SK-N-SH (cell line): Measurements from ENCODE around the gene ZNF253. TPM values are rescaled to one million over a fixed set of nuclear protein-coding genes. Genes with fewer than 3 reads are reported as not detected.
"Not testable (repeated sequence)": the region's sequence is repeated elsewhere in the genome, so short reads cannot be mapped to it uniquely, and the experiment has no call there.

ENCODE experiments used
- CTCF ChIA-PET: fragments of 300-600, 350-600 bp; formaldehyde crosslinking; extraction: SDS; loops from one replicate; lab custom pipeline; 2021; lab: Yijun Ruan, JAX
- POLR2A ChIA-PET: fragments of 350-600 bp; sonication (Branson Sonifier 250); formaldehyde crosslinking; extraction: SDS; loops from one replicate; lab custom pipeline; 2020; ENCODE audit warnings: antibody characterized with exemption, inconsistent platforms; lab: Yijun Ruan, JAX
- DNase-seq: peaks from one replicate; pipeline ENCODE4 v3.0.0; 2012
- H2AFZ ChIP-seq: fragments of 200-600 bp; sonication (generic); 2 replicates; pipeline ENCODE4 v1.8.1; 2016; ENCODE audit warnings: antibody characterized with exemption, mild to moderate bottlenecking, low read depth
- H3F3A ChIP-seq: fragments of 200-600 bp; sonication (generic); replicated peaks from 2 replicates; pipeline ENCODE3; 2016; ENCODE audit warnings: antibody characterized with exemption, mild to moderate bottlenecking; ENCODE audit not compliant: insufficient read depth
- H3K27ac ChIP-seq, 2 experiments: fragments of 200-500 bp in 1 of 2; fragments of 200-600 bp in 1 of 2; sonication (Bioruptor generic) in 1 of 2; sonication (generic), shearing (Covaris generic) in 1 of 2; 2 replicates each; pipeline versions ENCODE4 v1.5.1 to v1.6.1; 2014 to 2016; ENCODE audit warnings: low read depth in 2 of 2, inconsistent platforms in 1 of 2, low read length in 1 of 2, mild to moderate bottlenecking in 1 of 2, mixed read lengths in 1 of 2
- H3K27me3 ChIP-seq: fragments of 200-600 bp; sonication (generic), shearing (Covaris generic); 2 replicates; pipeline ENCODE4 v1.6.1; 2016; ENCODE audit warnings: mixed run types; ENCODE audit not compliant: insufficient read depth
- H3K36me3 ChIP-seq, 2 experiments: fragments of 200-500 bp in 1 of 2; fragments of 200-600 bp in 1 of 2; sonication (Bioruptor generic) in 1 of 2; sonication (generic) in 1 of 2; replicated peaks in 1 of 2; 2 replicates each; pipeline versions ENCODE3 to v1.5.1; 2014 to 2016; ENCODE audit warnings: low read length in 1 of 2, mild to moderate bottlenecking in 1 of 2; ENCODE audit not compliant: insufficient read depth in 2 of 2, control insufficient read depth in 1 of 2
- H3K4me1 ChIP-seq, 2 experiments: fragments of 200-500 bp in 1 of 2; fragments of 200-600 bp in 1 of 2; sonication (Bioruptor generic) in 1 of 2; sonication (generic), shearing (Covaris generic) in 1 of 2; 2 replicates each; pipeline versions ENCODE4 v1.5.1 to v1.6.1; 2014 to 2016; ENCODE audit warnings: low read depth in 1 of 2, low read length in 1 of 2, mixed run types in 1 of 2; ENCODE audit not compliant: insufficient read depth in 2 of 2, control insufficient read depth in 1 of 2
- H3K4me2 ChIP-seq: fragments of 200-600 bp; sonication (generic), shearing (Covaris generic); 2 replicates; pipeline ENCODE4 v1.6.1; 2017; ENCODE audit warnings: mixed run types
- H3K4me3 ChIP-seq, 2 experiments: fragments of 200-500 bp in 1 of 2; fragments of 200-600 bp in 1 of 2; sonication (Bioruptor generic) in 1 of 2; sonication (generic), shearing (Covaris generic) in 1 of 2; 2 replicates each; pipeline versions ENCODE4 v1.5.1 to v1.8.1; 2014 to 2016; ENCODE audit warnings: low read depth in 2 of 2, inconsistent platforms in 1 of 2, low read length in 1 of 2, mild to moderate bottlenecking in 1 of 2, mixed read lengths in 1 of 2, moderate library complexity in 1 of 2
- H3K79me2 ChIP-seq: fragments of 200-600 bp; sonication (generic); 2 replicates; pipeline ENCODE4 v1.8.1; 2017; ENCODE audit warnings: mild to moderate bottlenecking; ENCODE audit not compliant: insufficient read depth
- H3K9ac ChIP-seq: fragments of 200-600 bp; sonication (generic); 2 replicates; pipeline ENCODE4 v1.6.1; 2017; ENCODE audit warnings: mixed run types
- H3K9me2 ChIP-seq: fragments of 200-600 bp; sonication (generic); 2 replicates; pipeline ENCODE4 v1.6.1; 2017; ENCODE audit warnings: mixed run types
- H3K9me3 ChIP-seq: fragments of 200-600 bp; sonication (generic); 2 replicates; pipeline ENCODE4 v1.6.1; 2017; ENCODE audit warnings: mixed run types, mild to moderate bottlenecking, moderate library complexity
- H4K20me1 ChIP-seq: fragments of 200-600 bp; sonication (generic); 2 replicates; pipeline ENCODE4 v1.6.1; 2017; ENCODE audit warnings: mild to moderate bottlenecking, mixed run types; ENCODE audit not compliant: insufficient read depth
- CHD2 ChIP-seq: fragments of 150-350 bp; IDR thresholded peaks from 2 replicates; pipeline ENCODE4 v1.6.1; 2018; ENCODE audit warnings: low read length; ENCODE audit not compliant: partially characterized antibody
- CTCF ChIP-seq: fragments of 200-600 bp; sonication (generic); IDR thresholded peaks from 2 replicates; pipeline ENCODE4 v1.6.1; 2017; ENCODE audit warnings: antibody characterized with exemption, mild to moderate bottlenecking, moderate library complexity
- ELF1 ChIP-seq: IDR thresholded peaks from 2 replicates; pipeline ENCODE4 v1.4.0; 2012
- FOXM1 ChIP-seq: IDR thresholded peaks from 2 replicates; pipeline ENCODE4 v1.4.0; 2012; ENCODE audit warnings: low read depth, mild to moderate bottlenecking
- GABPA ChIP-seq: IDR thresholded peaks from 2 replicates; pipeline ENCODE4 v1.4.0; 2012; ENCODE audit warnings: low read depth, mild to moderate bottlenecking
- MEF2A ChIP-seq: IDR thresholded peaks from 2 replicates; pipeline ENCODE4 v1.4.0; 2012; ENCODE audit warnings: low read depth, borderline replicate concordance
- MXI1 ChIP-seq: IDR thresholded peaks from 2 replicates; pipeline ENCODE4 v1.6.1; 2012; ENCODE audit warnings: mild to moderate bottlenecking, low read depth, low read length, improper control_type of control experiment
- NRF1 ChIP-seq: IDR thresholded peaks from 2 replicates; pipeline ENCODE4 v1.6.1; 2012; ENCODE audit warnings: low read depth, mild to moderate bottlenecking, low read length
- RAD21 ChIP-seq: IDR thresholded peaks from 2 replicates; pipeline ENCODE4 v1.6.1; 2012; ENCODE audit warnings: mild to moderate bottlenecking, low read length
- RCOR1 ChIP-seq: fragments of 150-350 bp; IDR thresholded peaks from 2 replicates; pipeline ENCODE4 v1.6.1; 2017; ENCODE audit warnings: antibody characterized with exemption, low read length
- REST ChIP-seq: IDR thresholded peaks from 2 replicates; pipeline ENCODE4 v1.6.1; 2012; ENCODE audit warnings: mild to moderate bottlenecking, low read depth, low read length, moderate library complexity
- RFX5 ChIP-seq: IDR thresholded peaks from 2 replicates; pipeline ENCODE4 v1.6.1; 2012; ENCODE audit warnings: mild to moderate bottlenecking, improper control_type of control experiment, low read length
- TAF1 ChIP-seq: IDR thresholded peaks from 2 replicates; pipeline ENCODE4 v1.6.1; 2012; ENCODE audit warnings: low read depth, mild to moderate bottlenecking, low read length, moderate library complexity, borderline replicate concordance
- WGBS: methylation state at CpG from one replicate; pipeline ENCODE4 v1.1.6; 2017; ENCODE audit warnings: low lambda C conversion rate; 5-methylcytosine and 5-hydroxymethylcytosine counted together
- polyA plus RNA-seq, 3 experiments: library from polyadenylated mRNA; depleted of rRNA; stranded (reverse); fragments of >200 nt; gene quantifications; 2 replicates each; pipeline ENCODE4 v1.2.3, GENCODE V29; 2012

The ZNF253 gene
- polyA plus RNA-seq, 1 of the 3 experiments (the other 2 are of a cell fraction) = 0.79 TPM

GRCh38 chr19:19930417-19930816 lies 64.7 kb downstream of the ZNF253 start:
- H3K27me3 ChIP-seq, H3K9ac ChIP-seq, H3K79me2 ChIP-seq, DNase-seq, H3K4me3 ChIP-seq, H2AFZ ChIP-seq, POLR2A ChIA-PET, H3K4me1 ChIP-seq, H3K9me2 ChIP-seq, H3F3A ChIP-seq, H3K4me2 ChIP-seq, H4K20me1 ChIP-seq, H3K27ac ChIP-seq: not testable (repeated sequence)
- peaks cover 15 to 72% of the 10 kb centered on the region in 2 experiments for H3K36me3 ChIP-seq
- 81% methylated on average over 7 of the region's 7 CpGs for WGBS
- CTCF ChIA-PET = interaction anchor here (1.0 kb wide), 1 partner anchor 15 kb away, joined by 3 read pairs; no protein-coding TSS in a partner anchor
- TF ChIP-seq CTCF = peak; percentile 33; the same call in 1 of the 2 replicates
- peaks cover 45% of the 10 kb centered on the region for H3K9me3 ChIP-seq

GRCh38 chr19:19933432-19934314 lies 68.0 kb downstream of the ZNF253 start:
- H3K4me2 ChIP-seq, POLR2A ChIA-PET, CTCF ChIA-PET, H3K27ac ChIP-seq, H4K20me1 ChIP-seq, H3K4me1 ChIP-seq, H3K27me3 ChIP-seq, DNase-seq, H2AFZ ChIP-seq, H3K9ac ChIP-seq, H3F3A ChIP-seq, H3K79me2 ChIP-seq, H3K4me3 ChIP-seq, H3K9me2 ChIP-seq: not testable (repeated sequence)
- 67% methylated on average over 3 of the region's 3 CpGs for WGBS
- Histone ChIP-seq H3K36me3 (peaks cover 15 to 46% of the 10 kb centered on the region in 2 experiments), H3K9me3 (peaks cover 50% of the 10 kb centered on the region)

- no peaks in the 10 kb centered on the region for H3K27me3 ChIP-seq
- H3K27ac ChIP-seq = no peak overlapping the region
- H2AFZ ChIP-seq = no peak overlapping the region
- peaks cover 1% of the 10 kb centered on the region for H3F3A ChIP-seq
- H3K79me2 ChIP-seq = no peaks in the 10 kb centered on the region
- H3K4me3 ChIP-seq = no peak overlapping the region
- no peaks in the 10 kb centered on the region for H3K9me2 ChIP-seq
- no peak overlapping the region for H3K4me2 ChIP-seq
- H3K4me1 ChIP-seq = no peaks in the 10 kb centered on the region
- DNase-seq = no peak
- H3K9ac ChIP-seq = no peak overlapping the region
- ChIA-PET POLR2A (no interaction called here), CTCF (no interaction called here)
- H3K9me3 ChIP-seq = peaks cover 35% of the 10 kb centered on the region
- H3K36me3 ChIP-seq = peaks cover 10 to 24% of the 10 kb centered on the region in 2 experiments
- no peaks in the 10 kb centered on the region for H4K20me1 ChIP-seq
- WGBS = 77% methylated on average over 2 of the region's 2 CpGs
- TF ChIP-seq RAD21 = no peak
- no peak for TF ChIP-seq TAF1
- TF ChIP-seq MXI1 = no peak
- TF ChIP-seq MEF2A = no peak
- no peak for TF ChIP-seq RFX5
- no peak for TF ChIP-seq FOXM1
- TF ChIP-seq CTCF = no peak
- no peak for TF ChIP-seq CHD2
- no peak for TF ChIP-seq ELF1
- no peak for TF ChIP-seq REST
- no peak for TF ChIP-seq NRF1
- TF ChIP-seq RCOR1 = no peak
- TF ChIP-seq GABPA = no peak
These were observed 71.7 kb downstream of the ZNF253 start for GRCh38 chr19:19937403-19937802.
